ENCODE results near the gene ATXN2. TPM values are rescaled to one million over a fixed set of nuclear protein-coding genes. Genes with fewer than 3 reads are reported as not detected.
"Not testable (repeated sequence)": the region's sequence is repeated elsewhere in the genome, so short reads cannot be mapped to it uniquely, and the experiment has no call there.

Gene ATXN2
- total RNA-seq, 1 donor from 2014 or later, result 66.6 TPM

DNA sequence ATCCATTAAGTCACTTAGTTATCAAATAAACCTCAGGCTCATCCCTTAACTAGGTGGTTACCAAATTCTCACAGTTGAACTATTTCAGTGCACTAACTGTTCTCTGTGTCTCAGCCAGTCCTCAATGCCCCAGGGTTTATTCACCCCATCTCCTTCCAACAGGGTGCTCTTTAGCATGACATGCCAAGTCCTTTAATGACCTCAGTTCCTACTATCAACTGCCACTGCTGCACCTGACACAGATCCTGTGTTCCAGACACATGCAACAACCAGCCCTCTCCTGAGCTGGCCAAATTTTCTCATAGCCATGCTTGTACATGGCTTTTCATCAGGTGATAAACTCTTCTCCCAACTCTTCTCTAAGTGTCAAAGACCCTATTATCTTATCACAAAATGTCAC lies 80.0 kb downstream of the ATXN2 start:
- H3K4me3 ChIP-seq, result no peak overlapping the region
- no peaks in the 10 kb centered on the region for H3K9me3 ChIP-seq
- intact Hi-C loops (cut with DNase I), result no loop called here
- TF ChIP-seq, protein P1, sequence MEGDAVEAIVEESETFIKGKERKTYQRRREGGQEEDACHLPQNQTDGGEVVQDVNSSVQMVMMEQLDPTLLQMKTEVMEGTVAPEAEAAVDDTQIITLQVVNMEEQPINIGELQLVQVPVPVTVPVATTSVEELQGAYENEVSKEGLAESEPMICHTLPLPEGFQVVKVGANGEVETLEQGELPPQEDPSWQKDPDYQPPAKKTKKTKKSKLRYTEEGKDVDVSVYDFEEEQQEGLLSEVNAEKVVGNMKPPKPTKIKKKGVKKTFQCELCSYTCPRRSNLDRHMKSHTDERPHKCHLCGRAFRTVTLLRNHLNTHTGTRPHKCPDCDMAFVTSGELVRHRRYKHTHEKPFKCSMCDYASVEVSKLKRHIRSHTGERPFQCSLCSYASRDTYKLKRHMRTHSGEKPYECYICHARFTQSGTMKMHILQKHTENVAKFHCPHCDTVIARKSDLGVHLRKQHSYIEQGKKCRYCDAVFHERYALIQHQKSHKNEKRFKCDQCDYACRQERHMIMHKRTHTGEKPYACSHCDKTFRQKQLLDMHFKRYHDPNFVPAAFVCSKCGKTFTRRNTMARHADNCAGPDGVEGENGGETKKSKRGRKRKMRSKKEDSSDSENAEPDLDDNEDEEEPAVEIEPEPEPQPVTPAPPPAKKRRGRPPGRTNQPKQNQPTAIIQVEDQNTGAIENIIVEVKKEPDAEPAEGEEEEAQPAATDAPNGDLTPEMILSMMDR (IDR thresholded peaks at IDR 0.05), result no peak
- DNase-seq (no peak), ATAC-seq (no peak)
- H3K4me1 ChIP-seq, result no peaks in the 10 kb centered on the region
- no peak overlapping the region for H3K27ac ChIP-seq
- H3K36me3 ChIP-seq, result peaks cover 96% of the 10 kb centered on the region
- H3K27me3 ChIP-seq, result no peaks in the 10 kb centered on the region

- ATAC-seq; H3K4me3 ChIP-seq; intact Hi-C loops (cut with DNase I); H3K27me3 ChIP-seq; H3K27ac ChIP-seq; H3K4me1 ChIP-seq; DNase-seq; H3K9me3 ChIP-seq: not testable (repeated sequence)
- peaks cover 83% of the 10 kb centered on the region for H3K36me3 ChIP-seq
Observed at GRCh38 chr12:111507719-111508118, 91.4 kb downstream of the ATXN2 start.

GRCh38 chr12:111507258-111507657 lies 91.9 kb downstream of the ATXN2 start:
- intact Hi-C loops (cut with DNase I); H3K9me3 ChIP-seq; H3K4me1 ChIP-seq; H3K27me3 ChIP-seq; H3K4me3 ChIP-seq; H3K27ac ChIP-seq; DNase-seq; ATAC-seq: not testable (repeated sequence)
- peaks cover 83% of the 10 kb centered on the region for H3K36me3 ChIP-seq

DNA sequence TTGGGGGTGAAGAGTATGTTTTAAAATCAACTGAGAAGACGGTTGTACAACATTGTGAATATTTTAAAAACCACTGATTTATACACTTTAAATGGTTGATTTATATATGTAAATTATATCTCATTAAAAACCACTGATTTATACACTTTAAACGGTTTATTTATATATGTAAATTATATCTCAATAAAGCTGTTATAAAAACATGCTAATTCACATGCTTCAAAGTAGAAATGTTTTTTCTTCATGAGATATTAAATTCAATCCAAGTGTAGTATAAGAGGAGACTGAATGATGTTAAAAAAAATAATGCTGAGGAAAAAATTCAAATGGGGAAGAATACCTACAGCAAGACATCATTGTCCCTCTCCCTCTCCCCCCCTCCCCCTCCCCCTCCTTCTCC lies 92.9 kb downstream of the ATXN2 start:
- DNase-seq (no peak), ATAC-seq (no peak)
- Histone ChIP-seq H3K36me3 (peaks cover 82% of the 10 kb centered on the region), H3K27ac (no peak overlapping the region), H3K27me3 (no peaks in the 10 kb centered on the region), H3K9me3 (no peaks in the 10 kb centered on the region), H3K4me3 (no peak overlapping the region), H3K4me1 (no peaks in the 10 kb centered on the region)
- intact Hi-C loops (cut with DNase I), result no loop called here
- TF ChIP-seq, protein P1 (IDR thresholded peaks at IDR 0.05), result no peak

DNA sequence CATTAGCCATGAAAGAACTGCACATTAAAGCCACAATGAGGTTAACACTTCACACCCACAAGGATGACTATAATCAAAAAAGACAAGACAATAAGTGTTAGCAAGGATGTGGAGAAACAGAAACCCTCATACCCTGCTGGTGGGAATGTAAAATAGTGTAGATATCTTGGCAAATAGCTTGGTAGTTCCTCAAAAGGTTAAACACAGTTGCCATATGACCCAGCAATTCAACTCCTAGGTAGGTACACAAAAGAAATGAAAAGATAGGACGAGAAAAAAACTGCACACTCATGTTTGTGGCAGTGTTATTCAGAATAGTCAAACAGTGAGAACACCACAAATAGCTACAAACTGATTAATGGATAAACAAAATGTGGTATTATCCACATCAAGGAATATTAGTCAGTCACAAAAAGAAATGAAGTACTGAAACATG lies 93.5 kb downstream of the ATXN2 start:
- intact Hi-C loops (cut with DNase I), result no loop called here
- TF ChIP-seq, protein P1 (IDR thresholded peaks at IDR 0.05), result no peak
- H3K9me3 ChIP-seq, result no peaks in the 10 kb centered on the region

DNA sequence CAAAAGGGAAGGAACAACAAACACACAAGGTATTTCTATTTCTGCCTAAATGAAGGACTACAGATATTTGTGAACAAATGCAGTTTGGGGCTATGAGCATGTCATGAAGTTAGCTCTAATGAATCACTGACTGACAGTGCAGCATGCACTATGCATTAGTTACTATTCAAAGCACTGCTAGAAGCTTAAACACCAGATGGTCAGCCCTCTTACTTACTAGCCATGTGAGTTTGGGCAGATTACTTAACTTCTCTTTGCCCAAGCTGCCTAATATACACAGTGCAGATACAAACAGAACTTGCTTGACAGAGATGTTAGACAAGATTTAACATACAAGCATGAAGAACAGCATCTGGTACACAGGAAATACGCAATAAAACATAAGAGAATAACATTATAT lies 96.0 kb downstream of the ATXN2 start:
- no peak for ATAC-seq
- Histone ChIP-seq H3K27ac (no peak overlapping the region), H3K9me3 (no peaks in the 10 kb centered on the region), H3K4me1 (no peaks in the 10 kb centered on the region), H3K36me3 (peaks cover 81% of the 10 kb centered on the region), H3K27me3 (no peaks in the 10 kb centered on the region), H3K4me3 (no peak overlapping the region)
- DNase-seq, result no peak
- TF ChIP-seq, protein P1 (IDR thresholded peaks at IDR 0.05), result no peak
- intact Hi-C loops (cut with DNase I), result no loop called here

More for the DNA sequence above, 93.5 kb downstream of the ATXN2 start:
- Histone ChIP-seq H3K27ac (no peak overlapping the region), H3K4me1 (no peaks in the 10 kb centered on the region), H3K4me3 (no peak overlapping the region), H3K36me3 (peaks cover 82% of the 10 kb centered on the region), H3K27me3 (no peaks in the 10 kb centered on the region)
- ATAC-seq, result no peak
- no peak for DNase-seq

- DNase-seq (no peak), ATAC-seq (no peak)
- TF ChIP-seq, protein P1 (IDR thresholded peaks at IDR 0.05), result no peak
- no peak overlapping the region for H3K4me3 ChIP-seq
- intact Hi-C loops (cut with DNase I), result no loop called here
- H3K27ac ChIP-seq, result no peak overlapping the region
- H3K4me1 ChIP-seq, result no peaks in the 10 kb centered on the region
- peaks cover 79% of the 10 kb centered on the region for H3K36me3 ChIP-seq
- no peaks in the 10 kb centered on the region for H3K27me3 ChIP-seq
- no peaks in the 10 kb centered on the region for H3K9me3 ChIP-seq
Observed at GRCh38 chr12:111494676-111495075, 104.4 kb downstream of the ATXN2 start.

- H3K4me3 ChIP-seq; DNase-seq; H3K27me3 ChIP-seq; H3K4me1 ChIP-seq; H3K27ac ChIP-seq; intact Hi-C loops (cut with DNase I); ATAC-seq; H3K9me3 ChIP-seq: not testable (repeated sequence)
- peaks cover 76% of the 10 kb centered on the region for H3K36me3 ChIP-seq
Observed at GRCh38 chr12:111492979-111493378, 106.1 kb downstream of the ATXN2 start.
